ENCODE results near the gene FMNL2.

DNA sequence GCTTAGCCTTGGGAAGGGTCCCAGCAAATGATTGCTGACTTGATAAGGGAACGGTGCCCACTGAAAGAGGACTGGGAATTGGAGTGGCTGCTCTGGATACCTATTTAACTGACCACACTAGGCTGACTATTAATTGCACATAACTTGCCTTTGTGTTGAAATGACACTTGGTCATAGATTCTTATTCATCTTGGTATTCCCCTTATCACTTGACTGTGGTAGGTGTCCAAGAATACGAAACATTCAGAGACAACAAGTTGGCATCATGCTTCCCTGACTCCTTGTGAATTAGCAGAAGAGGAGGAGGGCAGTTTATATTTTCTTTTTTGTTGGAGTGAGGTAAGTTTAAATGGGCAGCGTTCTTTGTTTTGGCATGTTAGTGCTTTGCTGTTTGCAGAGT is 13.4 kb downstream of the FMNL2 start:
- no peak for TF ChIP-seq SALL2 (tag by site-specific recombination; IDR thresholded peaks at IDR 0.05; ENCODE audit: borderline replicate concordance)
- TF ChIP-seq CTCF (tag by site-specific recombination; IDR thresholded peaks at IDR 0.05), result no peak
- TF ChIP-seq ZNF830 (tag by site-specific recombination; IDR thresholded peaks at IDR 0.05; ENCODE audit: low read depth), result no peak
- no peak for TF ChIP-seq ZNF548 (tag by site-specific recombination; IDR thresholded peaks at IDR 0.05)
- TF ChIP-seq ZNF416 (tag by site-specific recombination; IDR thresholded peaks at IDR 0.05), result no peak
- no peak for TF ChIP-seq ATF2 (tag by site-specific recombination; IDR thresholded peaks at IDR 0.05; ENCODE audit: low read depth)
- TF ChIP-seq, protein P1, sequence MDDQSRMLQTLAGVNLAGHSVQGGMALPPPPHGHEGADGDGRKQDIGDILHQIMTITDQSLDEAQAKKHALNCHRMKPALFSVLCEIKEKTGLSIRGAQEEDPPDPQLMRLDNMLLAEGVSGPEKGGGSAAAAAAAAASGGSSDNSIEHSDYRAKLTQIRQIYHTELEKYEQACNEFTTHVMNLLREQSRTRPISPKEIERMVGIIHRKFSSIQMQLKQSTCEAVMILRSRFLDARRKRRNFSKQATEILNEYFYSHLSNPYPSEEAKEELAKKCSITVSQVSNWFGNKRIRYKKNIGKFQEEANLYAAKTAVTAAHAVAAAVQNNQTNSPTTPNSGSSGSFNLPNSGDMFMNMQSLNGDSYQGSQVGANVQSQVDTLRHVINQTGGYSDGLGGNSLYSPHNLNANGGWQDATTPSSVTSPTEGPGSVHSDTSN (CRISPR knock-in tag; IDR thresholded peaks at IDR 0.05), result no peak
- TF ChIP-seq ZNF37A (tag by site-specific recombination; IDR thresholded peaks at IDR 0.05), result no peak
- no peak for TF ChIP-seq PATZ1 (tag by site-specific recombination; IDR thresholded peaks at IDR 0.05)
- no peak for TF ChIP-seq ZBTB49 (tag by site-specific recombination; IDR thresholded peaks at IDR 0.05; ENCODE audit: low read depth)

All from HEK293 (cell line).